Activated CD8-positive, alpha-beta memory T cell treated with anti-CD3 and anti-CD28 coated beads for 36 hours (primary cell): ENCODE data around the gene UBAC2. TPM values are rescaled to one million over a fixed set of nuclear protein-coding genes. Genes with fewer than 3 reads are reported as not detected.

Experiments used
- CTCF ChIA-PET: fragments of 350-600 bp; sonication (Branson Sonifier 250); formaldehyde crosslinking; loops from one replicate; lab custom pipeline; 2021; ENCODE audit warnings: antibody characterized with exemption; lab: Charles Lee
- POLR2A ChIA-PET: fragments of 350-600 bp; sonication (Branson Sonifier 250); formaldehyde crosslinking; loops from one replicate; lab custom pipeline; 2021; ENCODE audit warnings: antibody characterized with exemption; lab: Charles Lee
- total RNA-seq, 2 experiments: library from RNA; stranded (reverse); gene quantifications; one replicate each; pipeline ENCODE4 v1.2.3, GENCODE V29; 2021

UBAC2 gene
- total RNA-seq, 2 experiments from 2014 or later = 61.6 to 62.4 TPM

GRCh38 chr13:99356262-99357091, 155.8 kb downstream of the UBAC2 start:
- CTCF ChIA-PET = interaction anchor here (0.8 to 2.5 kb wide), 8 partner anchors 8 to 80 kb away, joined by 3 to 9 read pairs (median 6); no protein-coding TSS in a partner anchor
- POLR2A ChIA-PET = interaction anchor here (1.0 to 1.4 kb wide), 2 partner anchors 48 to 129 kb away, joined by 3 to 5 read pairs; no protein-coding TSS in a partner anchor

- ChIA-PET CTCF (interaction anchor here (0.8 to 2.5 kb wide), 7 partner anchors 9 to 80 kb away, joined by 3 to 9 read pairs (median 4); no protein-coding TSS in a partner anchor), POLR2A (interaction anchor here (0.6 to 1.4 kb wide), 7 partner anchors 19 to 140 kb away, joined by 3 to 5 read pairs (median 4); no protein-coding TSS in a partner anchor)
These were observed 156.5 kb downstream of the UBAC2 start for GRCh38 chr13:99357131-99357596.

- ChIA-PET CTCF (interaction anchor here (0.9 to 2.5 kb wide), 4 partner anchors 9 to 39 kb away, joined by 3 to 9 read pairs (median 4); no protein-coding TSS in a partner anchor), POLR2A (interaction anchor here (0.6 to 1.4 kb wide), 5 partner anchors 18 to 141 kb away, joined by 3 to 5 read pairs (median 3); no protein-coding TSS in a partner anchor)
These were observed 157.3 kb downstream of the UBAC2 start for GRCh38 chr13:99357941-99358340.

GRCh38 chr13:99359528-99359927, 158.9 kb downstream of the UBAC2 start:
- ChIA-PET CTCF (interaction anchor here (0.7 to 1.3 kb wide), 2 partner anchors 22 to 77 kb away, joined by 4 to 5 read pairs; no protein-coding TSS in a partner anchor), POLR2A (interaction anchor here (0.7 kb wide), 1 partner anchor 24 kb away, joined by 3 read pairs; no protein-coding TSS in a partner anchor)

DNA sequence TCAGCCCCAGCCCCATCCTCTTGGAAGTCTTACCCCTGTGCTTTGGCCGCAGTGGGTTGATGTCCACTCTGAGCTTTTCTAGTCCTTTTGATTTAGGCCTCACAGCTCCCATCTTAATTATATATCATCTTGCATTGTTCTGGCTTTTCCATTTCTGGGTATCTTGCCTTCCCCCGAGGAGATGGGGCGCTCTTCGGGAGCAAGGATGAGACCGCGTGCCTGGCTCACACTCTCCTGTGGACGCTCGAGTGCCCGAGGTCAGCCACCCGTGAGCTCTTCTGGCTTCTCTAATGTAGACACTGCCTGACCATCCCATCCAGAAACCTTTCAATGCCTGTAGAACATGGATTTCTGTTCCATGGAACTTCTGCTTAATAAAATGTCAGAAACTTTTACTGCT, 160.0 kb downstream of the UBAC2 start:
- CTCF ChIA-PET = interaction anchor here (1.1 to 1.2 kb wide), 2 partner anchors 10 to 15 kb away, joined by 3 read pairs; no protein-coding TSS in a partner anchor
- POLR2A ChIA-PET = no interaction called here

GRCh38 chr13:99361197-99361596, 160.5 kb downstream of the UBAC2 start:
- ChIA-PET POLR2A (no interaction called here), CTCF (interaction anchor here (1.2 kb wide), 1 partner anchor 9 kb away, joined by 3 read pairs; no protein-coding TSS in a partner anchor)

GRCh38 chr13:99362362-99362761, 161.7 kb downstream of the UBAC2 start:
- POLR2A ChIA-PET = no interaction called here
- CTCF ChIA-PET = no interaction called here

DNA sequence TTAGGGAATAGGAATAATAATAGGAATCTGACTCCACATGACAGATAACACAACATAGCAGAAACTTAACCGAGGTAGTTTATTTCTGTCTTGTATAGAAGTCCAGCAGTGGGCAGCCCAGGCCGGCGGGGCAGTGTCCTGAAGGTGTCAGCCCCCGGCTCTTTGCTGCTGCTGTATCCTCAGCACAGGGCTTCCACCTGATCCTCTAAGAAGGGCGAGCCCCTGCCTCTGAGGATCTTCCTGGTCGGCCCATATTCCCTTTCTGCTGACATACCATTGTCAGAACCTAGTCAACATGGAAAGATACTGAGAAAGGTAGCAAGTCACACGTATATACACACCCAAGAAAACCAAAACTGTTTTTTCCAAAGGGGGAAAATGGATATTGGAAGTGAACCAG, 162.7 kb downstream of the UBAC2 start:
- ChIA-PET CTCF (no interaction called here), POLR2A (no interaction called here)

DNA sequence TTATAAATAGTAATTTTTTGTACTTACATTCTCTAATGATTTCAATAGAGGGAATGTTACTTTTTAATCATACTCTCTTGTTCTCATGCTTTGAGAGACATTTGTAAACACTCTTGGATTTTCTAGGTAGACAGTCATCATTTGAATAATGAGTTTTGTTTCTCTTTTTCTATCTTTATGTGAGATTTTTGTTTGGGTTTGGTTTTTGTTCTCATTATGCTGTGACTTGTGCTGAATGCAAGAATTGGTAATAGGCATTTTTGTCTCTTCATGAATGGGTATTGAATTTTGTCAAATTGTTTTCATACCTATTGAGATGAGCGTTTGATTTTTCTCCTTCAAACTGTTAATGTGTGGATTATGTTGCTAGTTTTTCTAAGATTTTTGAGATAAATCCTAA, 163.3 kb downstream of the UBAC2 start:
- CTCF ChIA-PET = no interaction called here
- POLR2A ChIA-PET = no interaction called here

DNA sequence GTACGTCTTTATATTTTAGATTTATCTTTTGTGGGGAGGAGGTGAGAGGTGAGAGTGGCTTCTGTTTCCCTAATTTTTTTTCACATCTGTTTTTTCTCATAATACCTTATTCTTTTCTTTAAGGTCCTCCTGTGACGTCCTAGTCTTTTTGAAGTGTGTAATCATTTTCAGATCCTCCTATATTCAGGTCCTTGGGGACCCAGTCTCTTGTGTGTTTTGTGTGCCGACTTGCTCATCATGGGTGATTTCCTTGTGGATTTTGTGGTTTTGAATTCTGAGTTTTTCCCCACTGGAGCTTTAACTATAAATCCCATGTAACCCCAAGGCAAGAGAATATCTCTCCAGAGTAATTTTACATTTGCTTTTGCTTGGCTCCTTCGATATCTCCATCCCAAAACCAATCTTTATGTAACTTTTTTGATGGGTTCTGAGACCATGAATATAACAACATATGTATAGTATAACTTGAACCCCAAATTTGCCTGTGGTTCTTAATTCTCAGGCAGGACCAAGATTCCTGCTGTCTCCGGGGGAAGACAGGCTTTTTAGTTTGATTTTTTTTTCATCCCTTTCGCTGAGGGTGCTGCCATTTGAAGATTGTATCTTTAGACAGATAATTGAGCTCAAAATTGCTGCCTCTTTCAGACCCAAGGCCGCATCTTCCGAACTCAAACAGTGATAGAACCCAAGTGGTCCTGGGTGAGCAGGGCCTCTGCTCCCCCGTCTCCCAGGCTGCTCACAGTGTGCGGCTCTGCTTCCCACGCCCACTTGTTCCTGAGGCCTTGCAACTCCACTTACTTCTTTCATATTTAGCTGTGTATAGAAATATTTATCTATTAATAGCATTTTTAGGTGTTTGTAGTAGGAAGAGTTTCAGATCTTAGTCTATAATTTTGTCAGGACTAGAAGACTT, 165.7 kb downstream of the UBAC2 start:
- ChIA-PET POLR2A (no interaction called here), CTCF (interaction anchor here (0.6 to 2.0 kb wide), 8 partner anchors 9 to 101 kb away, joined by 3 to 9 read pairs (median 4); no protein-coding TSS in a partner anchor)

- CTCF ChIA-PET = interaction anchor here (0.6 to 2.0 kb wide), 6 partner anchors 8 to 95 kb away, joined by 3 to 9 read pairs (median 4); no protein-coding TSS in a partner anchor
- POLR2A ChIA-PET = no interaction called here
These were observed 166.5 kb downstream of the UBAC2 start for GRCh38 chr13:99367106-99367616.

DNA sequence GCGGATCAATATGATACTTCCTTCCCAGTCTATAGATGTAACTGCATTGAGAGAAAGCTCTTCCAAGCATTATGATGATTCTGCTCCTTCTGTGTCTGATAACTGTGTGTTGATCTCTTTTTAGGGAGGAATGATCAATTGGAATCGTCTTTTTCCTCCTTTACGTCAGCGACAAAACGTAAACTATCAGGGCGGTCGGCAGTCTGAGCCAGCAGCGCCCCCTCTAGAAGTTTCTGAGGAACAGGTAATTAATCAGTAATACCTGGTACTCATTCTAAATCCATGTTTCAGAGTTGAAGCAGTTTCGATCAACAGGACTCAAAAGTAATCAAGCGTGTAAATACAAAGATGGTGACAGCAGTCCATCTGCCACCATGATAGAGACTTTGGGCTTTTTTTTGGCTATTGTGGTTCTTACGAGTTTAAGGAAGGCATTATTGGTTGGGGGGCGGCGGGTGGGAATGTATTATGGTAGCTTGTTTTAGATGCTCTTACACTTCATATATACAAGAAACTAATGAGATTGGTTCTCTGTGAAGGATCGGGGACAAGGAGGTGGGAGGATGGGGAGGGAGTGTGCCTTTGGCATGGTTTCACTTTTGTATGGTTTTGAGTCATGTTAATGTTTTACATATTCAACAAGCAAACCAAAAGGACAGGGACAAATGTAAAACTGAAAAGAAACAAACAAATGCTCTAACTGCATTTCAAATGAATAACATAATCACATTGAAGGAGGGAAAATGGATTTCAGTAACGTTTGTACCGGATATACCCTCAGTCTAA, 167.2 kb downstream of the UBAC2 start:
- POLR2A ChIA-PET = no interaction called here
- CTCF ChIA-PET = interaction anchor here (0.6 to 2.0 kb wide), 4 partner anchors 11 to 96 kb away, joined by 3 to 9 read pairs (median 4); no protein-coding TSS in a partner anchor

GRCh38 chr13:99370481-99371275, 170.0 kb downstream of the UBAC2 start:
- POLR2A ChIA-PET = interaction anchor here (0.7 to 1.1 kb wide), 3 partner anchors 61 to 143 kb away, joined by 4 to 5 read pairs (median 4); partner anchors contain the start of gene GPR183
- CTCF ChIA-PET = interaction anchor here (0.7 to 1.1 kb wide), 4 partner anchors 10 to 265 kb away, joined by 3 to 4 read pairs (median 3); no protein-coding TSS in a partner anchor

GRCh38 chr13:99371956-99372355, 171.3 kb downstream of the UBAC2 start:
- ChIA-PET POLR2A (interaction anchor here (1.1 kb wide), 1 partner anchor 65 kb away, joined by 4 read pairs; the partner anchor contains the start of gene GPR183), CTCF (interaction anchor here (1.0 kb wide), 1 partner anchor 9 kb away, joined by 3 read pairs; no protein-coding TSS in a partner anchor)

DNA sequence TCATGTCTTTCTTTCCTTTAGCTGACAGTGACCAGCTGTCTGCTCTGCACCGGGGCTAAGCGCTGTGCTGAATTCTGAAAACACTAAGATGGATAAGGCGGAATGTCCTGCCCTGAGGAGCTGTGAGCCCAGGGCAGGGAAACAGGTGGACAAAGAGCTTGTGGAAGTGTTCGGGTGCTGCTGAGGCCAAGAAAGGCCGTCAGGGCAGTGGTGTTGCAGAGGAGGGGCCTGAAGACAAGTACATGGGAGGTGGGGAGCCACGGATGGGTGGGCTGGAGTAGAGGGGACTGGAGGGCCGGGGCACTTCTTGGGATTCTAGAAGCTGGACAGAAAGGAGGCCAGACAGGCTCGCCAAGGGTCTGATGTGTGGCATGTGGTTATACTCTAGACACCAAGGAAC, 172.8 kb downstream of the UBAC2 start:
- ChIA-PET POLR2A (no interaction called here), CTCF (interaction anchor here (0.7 to 1.5 kb wide), 5 partner anchors 8 to 106 kb away, joined by 3 to 5 read pairs (median 3); no protein-coding TSS in a partner anchor)
